HepG2 (cell line): Measurements from ENCODE around the gene TRIM67. TPM values are rescaled to one million over a fixed set of nuclear protein-coding genes. Genes with fewer than 3 reads are reported as not detected.

Source experiments
- ATAC-seq: fragments of 200-7000 bp; cut with Tn5 transposase; 3 replicates; pipeline ENCODE4 v1.9.1; 2020; ENCODE audit warnings: mild to moderate bottlenecking, moderate library complexity
- BruUV-seq: library from RNA; stranded (reverse); fragments of 400-500 nt; replicated peaks from 2 replicates; lab custom pipeline; 2021; lab: Mats Ljungman, UMichigan
- CTCF ChIA-PET: fragments of 300-600 bp; formaldehyde crosslinking; extraction: SDS; loops from one replicate; lab custom pipeline; 2021; ENCODE audit warnings: low total read pairs, inconsistent platforms, low intra/inter-chr PET ratio; lab: Yijun Ruan, JAX
- POLR2A ChIA-PET: fragments of 350-600 bp; sonication (Branson Sonifier 250); formaldehyde crosslinking; loops from one replicate; lab custom pipeline; 2020; ENCODE audit warnings: antibody characterized with exemption, inconsistent platforms; lab: Yijun Ruan, JAX
- DNase-seq: peaks from one replicate; pipeline ENCODE4 v3.0.0-alpha.2; 2015; ENCODE audit warnings: low spot score
- FAIRE-seq: peaks from 3 replicates; lab custom pipeline; 2011; peaks lifted over from hg19 to GRCh38; lab: Jason Lieb, UNC
- H2AFZ ChIP-seq: one replicate; pipeline ENCODE4 v1.6.1; 2011; ENCODE audit warnings: low read length, inconsistent platforms
- H3K27ac ChIP-seq: fragments of 300-600 bp; 3 replicates; pipeline ENCODE4 v1.8.0; 2011; ENCODE audit warnings: mixed run types, mild to moderate bottlenecking, mixed read lengths, low read length, inconsistent platforms; ENCODE audit not compliant: insufficient read depth; ENCODE audit errors: extremely low read length
- H3K27me3 ChIP-seq, 2 experiments: fragments of 200-600 bp in 1 of 2; 2 replicates in 1 of 2; 3 replicates in 1 of 2; pipeline versions ENCODE4 v1.6.0 to v1.8.0; 2011; ENCODE audit warnings: low read length in 2 of 2, mild to moderate bottlenecking in 2 of 2, moderate library complexity in 2 of 2, inconsistent platforms in 1 of 2; ENCODE audit not compliant: insufficient read depth in 2 of 2, control insufficient read depth in 1 of 2
- H3K36me3 ChIP-seq, 2 experiments: fragments of 200-600 bp in 1 of 2; replicated peaks in 1 of 2; 2 replicates in 1 of 2; 3 replicates in 1 of 2; pipeline versions ENCODE4 v1.5.1 to v1.8.0; 2011; ENCODE audit warnings: low read length in 2 of 2, inconsistent platforms in 1 of 2; ENCODE audit not compliant: insufficient read depth in 2 of 2, control insufficient read depth in 1 of 2
- H3K4me1 ChIP-seq: 2 replicates; pipeline ENCODE4 v1.5.1; 2012; ENCODE audit warnings: low read length, inconsistent platforms; ENCODE audit not compliant: insufficient read depth
- H3K4me2 ChIP-seq: 2 replicates; pipeline ENCODE4 v1.6.0; 2011; ENCODE audit warnings: low read depth, low read length, inconsistent platforms
- H3K4me3 ChIP-seq, 3 experiments: fragments of 200-600 bp in 1 of 3; sonication (generic), shearing (Covaris generic) in 1 of 3; replicated peaks in 1 of 3; 2 replicates each; pipeline ENCODE4 v1.5.1; 2011 to 2016; ENCODE audit warnings: low read length in 3 of 3, inconsistent platforms in 2 of 3, low read depth in 2 of 3, mild to moderate bottlenecking in 2 of 3, control low read depth in 1 of 3, mixed read lengths in 1 of 3; ENCODE audit not compliant: insufficient read depth in 1 of 3
- H3K79me2 ChIP-seq: one replicate; pipeline ENCODE4 v1.6.1; 2011; ENCODE audit warnings: low read length, inconsistent platforms; ENCODE audit not compliant: insufficient read depth
- H3K9ac ChIP-seq: 2 replicates; pipeline ENCODE4 v1.6.0; 2011; ENCODE audit warnings: mild to moderate bottlenecking, low read depth, low read length, inconsistent platforms; ENCODE audit not compliant: insufficient read depth
- H3K9me3 ChIP-seq: 2 replicates; pipeline ENCODE4 v1.5.1; 2012; ENCODE audit warnings: mild to moderate bottlenecking, low read length
- H4K20me1 ChIP-seq: 2 replicates; pipeline ENCODE4 v1.6.0; 2011; ENCODE audit warnings: inconsistent platforms, mild to moderate bottlenecking, low read length, moderate library complexity; ENCODE audit not compliant: insufficient read depth
- GATAD2A ChIP-seq: IDR thresholded peaks from 2 replicates; pipeline ENCODE4 v1.6.1; 2016
- HMGA1 ChIP-seq: sonication (generic); formaldehyde crosslinking; conservative IDR thresholded peaks from 2 replicates; pipeline ENCODE4 v1.4.0; 2020; ENCODE audit warnings: missing genetic modification reagents
- MLLT10 ChIP-seq: sonication (generic); formaldehyde crosslinking; IDR thresholded peaks from 2 replicates; pipeline ENCODE4 v1.4.0; 2020; ENCODE audit warnings: missing genetic modification reagents
- PLRG1 ChIP-seq: fragments of 450-650 bp; conservative IDR thresholded peaks from 2 replicates; pipeline ENCODE4 v1.6.1; 2016
- RARA ChIP-seq: IDR thresholded peaks from 2 replicates; pipeline ENCODE4 v1.6.1; 2016; ENCODE audit warnings: missing genetic modification reagents, missing compliant biosample characterization
- RARG ChIP-seq: sonication (generic); formaldehyde crosslinking; IDR thresholded peaks from 2 replicates; pipeline ENCODE4 v1.4.0; 2020; ENCODE audit warnings: low read depth, mild to moderate bottlenecking, missing genetic modification reagents
- SMARCE1 ChIP-seq: fragments of 450-650 bp; IDR thresholded peaks from 2 replicates; pipeline ENCODE4 v1.6.1; 2017; ENCODE audit warnings: borderline replicate concordance
- ZBTB21 ChIP-seq: sonication (generic); formaldehyde crosslinking; IDR thresholded peaks from 2 replicates; pipeline ENCODE4 v1.4.0; 2020; ENCODE audit warnings: missing genetic modification reagents
- ZBTB3 ChIP-seq: sonication (generic); formaldehyde crosslinking; IDR thresholded peaks from 2 replicates; pipeline ENCODE4 v1.4.0; 2020; ENCODE audit warnings: low read depth, mild to moderate bottlenecking, moderate library complexity, missing genetic modification reagents, borderline replicate concordance
- ZFX ChIP-seq: sonication (generic); formaldehyde crosslinking; IDR thresholded peaks from 2 replicates; pipeline ENCODE4 v1.4.0; 2020; ENCODE audit warnings: mild to moderate bottlenecking, low read depth, missing genetic modification reagents, moderate library complexity
- ZNF326 ChIP-seq: sonication (generic); formaldehyde crosslinking; IDR thresholded peaks from 2 replicates; pipeline ENCODE4 v1.4.0; 2020; ENCODE audit warnings: missing genetic modification reagents, borderline replicate concordance
- ZNF549 ChIP-seq: sonication (generic); formaldehyde crosslinking; IDR thresholded peaks from 2 replicates; pipeline ENCODE4 v1.5.0; 2020; ENCODE audit warnings: missing genetic modification reagents
- ZNF564 ChIP-seq: sonication (generic); formaldehyde crosslinking; IDR thresholded peaks from 2 replicates; pipeline ENCODE4 v1.8.1; 2023; ENCODE audit warnings: mild to moderate bottlenecking, missing genetic modification reagents
- ZSCAN5A ChIP-seq: sonication (generic); formaldehyde crosslinking; IDR thresholded peaks from 2 replicates; pipeline ENCODE4 v1.8.0; 2022; ENCODE audit warnings: mild to moderate bottlenecking, missing genetic modification reagents, borderline replicate concordance
- WGBS: methylation state at CpG from one replicate; pipeline ENCODE4 v1.1.6; 2017; ENCODE audit warnings: low lambda C conversion rate; 5-methylcytosine and 5-hydroxymethylcytosine counted together
- in situ Hi-C: cut with HindIII; loops from 2 replicates; pipeline ENCODE4 v1.10.0; 2017; ENCODE audit warnings: low pct_unique_long_range_greater_than_20kb; ENCODE audit not compliant: extremely low pct_ligation_motif_present
- intact Hi-C: fragments of 100-400 bp; cut with micrococcal nuclease; formaldehyde crosslinking; loops from one replicate; pipeline ENCODE4 v1.10.0; 2022; ENCODE audit not compliant: unreplicated experiment
- polyA plus RNA-seq, 8 experiments: library from polyadenylated mRNA; depleted of rRNA in 3 of 8; stranded (reverse) in 7 of 8; unstranded in 1 of 8; fragments of >200 nt; fragmentation: Illumina TruSeq in 4 of 8; extraction: Trizol in 4 of 8; gene quantifications; 2 replicates each; pipeline versions ENCODE4 v1.2.1 to v1.2.3, GENCODE V29; 2011 to 2016; ENCODE audit warnings: low read depth in 4 of 8, missing spikeins in 1 of 8, mixed read lengths in 1 of 8; ENCODE audit not compliant: insufficient read depth in 1 of 8
- total RNA-seq, 5 experiments: library from RNA; depleted of rRNA; stranded (reverse); fragments of >200 nt; fragmentation: Illumina TruSeq; extraction: Trizol; gene quantifications; 2 replicates each; pipeline ENCODE4 v1.2.3, GENCODE V29; 2016; ENCODE audit warnings: low read depth in 1 of 5
- TF ChIP-seq, protein P1 (sequence below): IDR thresholded peaks from 2 replicates; pipeline ENCODE4 v1.6.1; 2016; ENCODE audit warnings: control low read depth
- TF ChIP-seq, protein P2 (sequence below), 2 experiments: fragments of 450-650 bp in 1 of 2; sonication (generic) in 1 of 2; formaldehyde crosslinking; IDR thresholded peaks; 2 replicates each; pipeline versions ENCODE4 v1.5.0 to v1.8.0; 2020 to 2022; ENCODE audit warnings: mild to moderate bottlenecking in 1 of 2, missing genetic modification reagents in 1 of 2
- TF ChIP-seq, protein P3 (sequence below): sonication (generic); formaldehyde crosslinking; IDR thresholded peaks from 2 replicates; pipeline ENCODE4 v1.4.0; 2020; ENCODE audit warnings: mild to moderate bottlenecking, missing genetic modification reagents
- TF ChIP-seq, protein P4 (sequence below): sonication (generic); formaldehyde crosslinking; IDR thresholded peaks from 2 replicates; pipeline ENCODE4 v1.8.1; 2023; ENCODE audit warnings: missing genetic modification reagents, mild to moderate bottlenecking, borderline replicate concordance

TRIM67 gene
- total and polyA plus RNA-seq, 2 of the 13 experiments (the other 11 are each of a cell fraction or from before 2014, with no cell fraction given): not detected

DNA sequence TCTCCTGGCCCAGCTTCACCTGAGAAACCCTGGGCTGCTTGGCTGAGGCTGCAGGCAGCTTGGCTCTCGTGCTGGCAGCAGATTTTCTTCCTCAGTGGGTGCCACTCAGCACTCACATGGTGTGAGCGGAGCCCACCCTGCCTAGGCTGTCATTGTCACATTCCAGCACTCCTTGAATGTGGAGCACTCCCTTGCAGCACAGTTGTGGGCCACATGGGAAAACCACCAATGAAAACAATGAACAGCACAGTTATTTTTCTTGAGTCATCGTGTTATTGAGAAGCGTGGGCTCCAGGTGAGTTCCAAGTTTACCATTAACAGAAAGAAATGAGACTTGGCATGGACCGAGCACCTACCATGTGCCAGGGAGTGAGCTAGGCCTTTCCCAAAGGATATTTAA, 27.2 kb upstream of the TRIM67 start:
- no peak for FAIRE-seq
- BruUV-seq: no TSS peak
- in situ Hi-C loops: no loop called here

More for the DNA sequence above, 27.2 kb upstream of the TRIM67 start:
- ChIA-PET POLR2A (no interaction called here), CTCF (no interaction called here)
- H3K27ac ChIP-seq: no peak overlapping the region
- WGBS: 18% methylated on average over 5 of the region's 5 CpGs
- H3K79me2 ChIP-seq: no peaks in the 10 kb centered on the region
- intact Hi-C loops: no loop called here
- H3K9me3 ChIP-seq: no peaks in the 10 kb centered on the region
- H4K20me1 ChIP-seq: no peaks in the 10 kb centered on the region
- no peaks in the 10 kb centered on the region for H3K4me1 ChIP-seq
- no peak for DNase-seq
- H3K36me3 ChIP-seq: no peaks in the 10 kb centered on the region
- no peak for ATAC-seq
- no peak overlapping the region for H3K4me2 ChIP-seq
- no peaks in the 10 kb centered on the region for H3K27me3 ChIP-seq
- no peak overlapping the region for H3K9ac ChIP-seq
- TF ChIP-seq RARG (CRISPR knock-in tag) (no peak), PLRG1 (no peak), ZFX (CRISPR knock-in tag) (no peak), ZNF549 (CRISPR knock-in tag) (no peak), ZNF326 (CRISPR knock-in tag) (no peak), ZSCAN5A (no peak), ZBTB21 (CRISPR knock-in tag) (no peak), SMARCE1 (no peak), MLLT10 (no peak), ZBTB3 (CRISPR knock-in tag) (no peak), GATAD2A (CRISPR knock-in tag) (no peak), ZNF564 (CRISPR knock-in tag) (no peak), HMGA1 (CRISPR knock-in tag) (no peak), RARA (CRISPR knock-in tag) (no peak)
- TF ChIP-seq, protein P1, sequence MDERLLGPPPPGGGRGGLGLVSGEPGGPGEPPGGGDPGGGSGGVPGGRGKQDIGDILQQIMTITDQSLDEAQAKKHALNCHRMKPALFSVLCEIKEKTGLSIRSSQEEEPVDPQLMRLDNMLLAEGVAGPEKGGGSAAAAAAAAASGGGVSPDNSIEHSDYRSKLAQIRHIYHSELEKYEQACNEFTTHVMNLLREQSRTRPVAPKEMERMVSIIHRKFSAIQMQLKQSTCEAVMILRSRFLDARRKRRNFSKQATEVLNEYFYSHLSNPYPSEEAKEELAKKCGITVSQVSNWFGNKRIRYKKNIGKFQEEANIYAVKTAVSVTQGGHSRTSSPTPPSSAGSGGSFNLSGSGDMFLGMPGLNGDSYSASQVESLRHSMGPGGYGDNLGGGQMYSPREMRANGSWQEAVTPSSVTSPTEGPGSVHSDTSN (CRISPR knock-in tag): no peak
- TF ChIP-seq, protein P2, sequence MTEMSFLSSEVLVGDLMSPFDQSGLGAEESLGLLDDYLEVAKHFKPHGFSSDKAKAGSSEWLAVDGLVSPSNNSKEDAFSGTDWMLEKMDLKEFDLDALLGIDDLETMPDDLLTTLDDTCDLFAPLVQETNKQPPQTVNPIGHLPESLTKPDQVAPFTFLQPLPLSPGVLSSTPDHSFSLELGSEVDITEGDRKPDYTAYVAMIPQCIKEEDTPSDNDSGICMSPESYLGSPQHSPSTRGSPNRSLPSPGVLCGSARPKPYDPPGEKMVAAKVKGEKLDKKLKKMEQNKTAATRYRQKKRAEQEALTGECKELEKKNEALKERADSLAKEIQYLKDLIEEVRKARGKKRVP (CRISPR knock-in tag; IDR thresholded peaks at IDR 0.05): no peak
- TF ChIP-seq, protein P3, sequence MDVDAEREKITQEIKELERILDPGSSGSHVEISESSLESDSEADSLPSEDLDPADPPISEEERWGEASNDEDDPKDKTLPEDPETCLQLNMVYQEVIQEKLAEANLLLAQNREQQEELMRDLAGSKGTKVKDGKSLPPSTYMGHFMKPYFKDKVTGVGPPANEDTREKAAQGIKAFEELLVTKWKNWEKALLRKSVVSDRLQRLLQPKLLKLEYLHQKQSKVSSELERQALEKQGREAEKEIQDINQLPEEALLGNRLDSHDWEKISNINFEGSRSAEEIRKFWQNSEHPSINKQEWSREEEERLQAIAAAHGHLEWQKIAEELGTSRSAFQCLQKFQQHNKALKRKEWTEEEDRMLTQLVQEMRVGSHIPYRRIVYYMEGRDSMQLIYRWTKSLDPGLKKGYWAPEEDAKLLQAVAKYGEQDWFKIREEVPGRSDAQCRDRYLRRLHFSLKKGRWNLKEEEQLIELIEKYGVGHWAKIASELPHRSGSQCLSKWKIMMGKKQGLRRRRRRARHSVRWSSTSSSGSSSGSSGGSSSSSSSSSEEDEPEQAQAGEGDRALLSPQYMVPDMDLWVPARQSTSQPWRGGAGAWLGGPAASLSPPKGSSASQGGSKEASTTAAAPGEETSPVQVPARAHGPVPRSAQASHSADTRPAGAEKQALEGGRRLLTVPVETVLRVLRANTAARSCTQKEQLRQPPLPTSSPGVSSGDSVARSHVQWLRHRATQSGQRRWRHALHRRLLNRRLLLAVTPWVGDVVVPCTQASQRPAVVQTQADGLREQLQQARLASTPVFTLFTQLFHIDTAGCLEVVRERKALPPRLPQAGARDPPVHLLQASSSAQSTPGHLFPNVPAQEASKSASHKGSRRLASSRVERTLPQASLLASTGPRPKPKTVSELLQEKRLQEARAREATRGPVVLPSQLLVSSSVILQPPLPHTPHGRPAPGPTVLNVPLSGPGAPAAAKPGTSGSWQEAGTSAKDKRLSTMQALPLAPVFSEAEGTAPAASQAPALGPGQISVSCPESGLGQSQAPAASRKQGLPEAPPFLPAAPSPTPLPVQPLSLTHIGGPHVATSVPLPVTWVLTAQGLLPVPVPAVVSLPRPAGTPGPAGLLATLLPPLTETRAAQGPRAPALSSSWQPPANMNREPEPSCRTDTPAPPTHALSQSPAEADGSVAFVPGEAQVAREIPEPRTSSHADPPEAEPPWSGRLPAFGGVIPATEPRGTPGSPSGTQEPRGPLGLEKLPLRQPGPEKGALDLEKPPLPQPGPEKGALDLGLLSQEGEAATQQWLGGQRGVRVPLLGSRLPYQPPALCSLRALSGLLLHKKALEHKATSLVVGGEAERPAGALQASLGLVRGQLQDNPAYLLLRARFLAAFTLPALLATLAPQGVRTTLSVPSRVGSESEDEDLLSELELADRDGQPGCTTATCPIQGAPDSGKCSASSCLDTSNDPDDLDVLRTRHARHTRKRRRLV (CRISPR knock-in tag): no peak
- TF ChIP-seq, protein P4, sequence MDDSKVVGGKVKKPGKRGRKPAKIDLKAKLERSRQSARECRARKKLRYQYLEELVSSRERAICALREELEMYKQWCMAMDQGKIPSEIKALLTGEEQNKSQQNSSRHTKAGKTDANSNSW (CRISPR knock-in tag): no peak
- H2AFZ ChIP-seq: no peak overlapping the region
- H3K4me3 ChIP-seq: no peak overlapping the region
